ENCODE data around the gene ATG4A.

The ATG4A gene

GRCh38 chrX:108199041-108199440, 107.5 kb downstream of the ATG4A start:
- Histone ChIP-seq H3K9ac (ENCODE audit: low read length in 2 of 2) (no peak overlapping the region), H3K27me3 (ENCODE audit: control insufficient read depth in 1 of 2, insufficient read depth in 2 of 2, low read length in 2 of 2) (peaks cover 0 to 2% of the 10 kb centered on the region in 2 donors), H3K27ac (ENCODE audit: low read length) (no peak overlapping the region), H3K4me3 (ENCODE audit: low read length in 2 of 2) (no peak overlapping the region), H3K36me3 (ENCODE audit: control insufficient read depth in 2 of 2, insufficient read depth in 2 of 2, low read length in 2 of 2) (peaks cover 0 to 3% of the 10 kb centered on the region in 2 donors), H3K9me3 (ENCODE audit: control insufficient read depth in 2 of 2, low read length in 2 of 2) (no peaks in the 10 kb centered on the region), H3K4me1 (ENCODE audit: control insufficient read depth, insufficient read depth, low read length) (peaks cover 5% of the 10 kb centered on the region)

- no peaks in the 10 kb centered on the region for H3K9me3 ChIP-seq (ENCODE audit: control insufficient read depth in 2 of 2, low read length in 2 of 2)
- H3K4me1 ChIP-seq (ENCODE audit: control insufficient read depth, insufficient read depth, low read length), result peaks cover 5% of the 10 kb centered on the region
- peaks cover 0 to 6% of the 10 kb centered on the region in 2 donors for H3K27me3 ChIP-seq (ENCODE audit: control insufficient read depth in 1 of 2, insufficient read depth in 2 of 2, low read length in 2 of 2)
- H3K4me3 ChIP-seq (ENCODE audit: low read length in 2 of 2), result no peak overlapping the region
- H3K27ac ChIP-seq (ENCODE audit: low read length), result no peak overlapping the region
- H3K9ac ChIP-seq (ENCODE audit: low read length in 2 of 2), result no peak overlapping the region
- H3K36me3 ChIP-seq (ENCODE audit: control insufficient read depth in 2 of 2, insufficient read depth in 2 of 2, low read length in 2 of 2), result no peaks in the 10 kb centered on the region
Measured at GRCh38 chrX:108199691-108200090, 108.1 kb downstream of the ATG4A start.

GRCh38 chrX:108203540-108203939, 112.0 kb downstream of the ATG4A start:
- H3K9ac ChIP-seq (ENCODE audit: low read length in 2 of 2), result no peak overlapping the region
- no peaks in the 10 kb centered on the region for H3K9me3 ChIP-seq (ENCODE audit: control insufficient read depth in 2 of 2, low read length in 2 of 2)
- no peak overlapping the region for H3K4me3 ChIP-seq (ENCODE audit: low read length in 2 of 2)
- no peak overlapping the region for H3K27ac ChIP-seq (ENCODE audit: low read length)
- H3K27me3 ChIP-seq (ENCODE audit: control insufficient read depth in 1 of 2, insufficient read depth in 2 of 2, low read length in 2 of 2), result peaks cover 0 to 4% of the 10 kb centered on the region in 2 donors
- H3K36me3 ChIP-seq (ENCODE audit: control insufficient read depth in 2 of 2, insufficient read depth in 2 of 2, low read length in 2 of 2), result no peaks in the 10 kb centered on the region
- peaks cover 5% of the 10 kb centered on the region for H3K4me1 ChIP-seq (ENCODE audit: control insufficient read depth, insufficient read depth, low read length)
